Liver (tissue), 3 donors: ENCODE data around the gene GLIS1.

ENCODE experiments used
- CTCF ChIP-seq: fragments of 150-350 bp; IDR thresholded peaks from 2 replicates; pipeline ENCODE4 v1.5.1; 2017; ENCODE audit warnings: improper control_type of control experiment, low read depth, low read length; ENCODE audit not compliant: missing input control
- GABPA ChIP-seq, 2 donors: IDR thresholded peaks in 1 of 2; conservative IDR thresholded peaks in 1 of 2; 2 replicates each; pipeline ENCODE4 v1.6.1; 2016; ENCODE audit warnings: antibody characterized with exemption in 2 of 2, mild to moderate bottlenecking in 1 of 2, moderate library complexity in 1 of 2
- JUND ChIP-seq, 2 donors: IDR thresholded peaks; 2 replicates each; pipeline ENCODE4 v1.6.1; 2016; ENCODE audit warnings: antibody characterized with exemption in 2 of 2
- MAX ChIP-seq: IDR thresholded peaks from 2 replicates; pipeline ENCODE4 v1.6.1; 2016; ENCODE audit warnings: antibody characterized with exemption
- RAD21 ChIP-seq, 2 donors: IDR thresholded peaks; 2 replicates each; pipeline ENCODE4 v1.6.1; 2016; ENCODE audit warnings: antibody characterized with exemption in 2 of 2, mild to moderate bottlenecking in 2 of 2
- RXRA ChIP-seq, 2 donors: IDR thresholded peaks; 2 replicates each; pipeline ENCODE4 v1.6.1; 2017 to 2018; ENCODE audit warnings: antibody characterized with exemption in 2 of 2, mild to moderate bottlenecking in 1 of 2
- donor health status: healthy.
- donor health status: healthy.

DNA sequence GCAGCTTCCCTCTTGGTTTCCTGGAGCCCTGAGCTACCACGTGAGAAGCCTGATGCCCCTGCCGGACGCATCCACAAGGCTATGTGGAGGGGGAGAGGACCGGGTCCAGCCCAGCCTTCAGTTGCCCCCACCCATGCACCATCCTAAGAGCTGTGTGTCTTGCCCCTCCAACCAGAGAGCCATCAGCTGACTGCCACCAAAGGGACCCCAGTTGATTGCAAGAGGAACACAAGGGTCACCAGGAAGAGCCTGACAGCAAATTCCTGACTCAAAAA, 81.5 kb downstream of the GLIS1 start:
- TF ChIP-seq CTCF (no peak), MAX (no peak), JUND (IDR thresholded peaks at IDR 0.05) (no peak), GABPA (IDR thresholded peaks at IDR 0.05 in 1 of 2, conservative IDR thresholded peaks at IDR 0.05 in 1 of 2) (no peak), RAD21 (IDR thresholded peaks at IDR 0.05) (no peak), RXRA (IDR thresholded peaks at IDR 0.05) (no peak)
